HG02870 (cell line): ENCODE data around the gene PTCD1.

Source experiments
- ATAC-seq: cut with Tn5 transposase; IDR thresholded peaks from one replicate; pipeline ENCODE4 v1.9.1; 2021; ENCODE audit warnings: mild to moderate bottlenecking, moderate library complexity; ENCODE audit not compliant: unreplicated experiment

Gene PTCD1

GRCh38 chr7:99373091-99374066 lies 65.2 kb downstream of the PTCD1 start:
- no peak for ATAC-seq

DNA sequence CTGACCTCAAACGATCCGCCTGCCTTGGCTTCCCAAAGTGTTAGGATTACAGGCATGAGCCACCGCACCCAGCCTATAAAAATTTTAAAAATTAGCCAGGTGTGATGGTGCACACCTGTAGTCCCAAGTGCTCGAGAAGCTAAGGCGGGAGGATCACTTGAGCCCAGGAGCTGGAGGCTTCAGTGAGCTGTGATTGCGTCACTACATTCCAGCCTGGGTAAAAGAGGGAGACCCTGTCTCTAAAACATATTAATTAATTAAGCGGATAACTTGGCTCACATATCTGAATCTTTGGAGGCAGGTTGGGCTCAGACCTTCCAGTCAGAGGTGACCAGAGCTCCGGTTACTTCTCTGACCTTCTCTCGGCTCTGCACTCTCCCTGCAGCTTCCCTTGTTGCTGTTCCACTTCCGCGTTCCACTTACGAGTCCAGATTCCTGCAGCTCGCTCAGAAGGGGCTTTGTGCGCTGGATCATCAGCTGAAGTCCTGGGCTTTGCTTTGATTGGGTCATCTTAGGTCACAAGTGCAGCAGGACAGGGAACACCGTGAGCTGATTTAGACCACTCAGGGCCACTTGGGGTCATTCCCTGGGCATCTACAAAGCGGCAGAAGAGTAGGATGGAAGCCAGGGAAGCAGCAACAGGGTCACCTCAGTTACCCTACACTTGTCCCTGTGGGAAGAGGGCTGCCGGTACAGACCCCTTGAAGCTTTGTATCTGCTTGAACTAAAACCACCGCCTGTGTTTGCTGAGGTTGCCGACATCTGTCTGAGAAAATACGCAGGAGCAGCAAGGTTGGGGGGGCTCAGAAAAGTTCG lies 66.1 kb downstream of the PTCD1 start:
- no peak for ATAC-seq

DNA sequence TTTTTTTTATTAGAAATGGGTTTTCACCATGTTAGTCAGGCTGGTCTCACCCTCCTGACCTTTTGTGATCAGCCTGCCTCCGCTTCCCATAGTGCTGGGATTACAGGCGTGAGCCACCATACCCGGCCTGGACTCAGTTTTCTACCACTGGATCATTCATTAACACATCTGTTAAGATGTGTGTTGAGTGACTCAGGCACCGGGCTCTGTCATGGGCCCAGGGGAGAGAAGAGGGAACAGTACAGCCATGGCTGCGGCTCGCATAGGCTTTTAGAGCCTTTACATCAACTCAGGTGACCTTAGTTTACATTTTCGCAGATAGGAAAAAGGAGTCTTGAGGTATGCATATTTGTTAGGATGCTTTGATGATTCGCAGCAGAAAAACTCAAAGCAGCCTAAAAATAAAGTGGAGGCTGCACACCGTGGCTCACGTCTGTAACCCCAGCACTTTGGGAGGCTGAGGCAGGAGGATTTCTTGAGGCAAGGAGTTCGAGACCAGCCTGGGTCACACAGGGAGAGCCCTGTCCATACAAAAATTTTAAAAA lies 67.2 kb downstream of the PTCD1 start:
- ATAC-seq, result no peak

DNA sequence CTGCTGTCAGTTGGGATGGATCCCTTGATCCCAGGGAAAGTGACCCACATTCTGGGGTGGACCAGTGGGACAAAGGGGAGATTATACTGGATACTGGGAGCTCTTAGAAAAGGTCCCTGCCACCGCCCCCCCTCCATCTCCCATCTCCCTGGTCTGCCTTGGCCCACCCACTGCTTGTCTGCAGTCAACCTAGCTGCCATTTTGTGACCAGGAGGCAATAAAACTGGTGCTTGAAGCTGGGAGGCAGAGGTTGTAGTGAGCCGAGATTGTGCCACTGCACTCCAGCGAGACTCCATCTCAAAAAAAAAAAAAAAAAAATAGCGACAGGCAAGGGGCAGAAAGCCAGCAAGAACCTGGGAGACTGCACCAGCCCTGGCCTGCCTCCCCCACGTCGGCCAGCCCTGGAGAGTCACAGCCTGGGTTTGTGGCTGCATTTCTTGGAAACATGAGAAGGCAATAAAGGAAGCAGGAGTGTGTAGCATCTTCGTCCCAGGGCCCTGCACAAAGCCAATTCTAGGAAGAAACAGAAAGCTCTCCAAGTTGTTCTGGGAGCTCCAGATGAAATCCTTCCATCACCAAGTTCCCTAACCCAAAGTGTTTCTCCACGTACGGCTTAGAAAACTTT lies 68.7 kb downstream of the PTCD1 start:
- no peak for ATAC-seq

DNA sequence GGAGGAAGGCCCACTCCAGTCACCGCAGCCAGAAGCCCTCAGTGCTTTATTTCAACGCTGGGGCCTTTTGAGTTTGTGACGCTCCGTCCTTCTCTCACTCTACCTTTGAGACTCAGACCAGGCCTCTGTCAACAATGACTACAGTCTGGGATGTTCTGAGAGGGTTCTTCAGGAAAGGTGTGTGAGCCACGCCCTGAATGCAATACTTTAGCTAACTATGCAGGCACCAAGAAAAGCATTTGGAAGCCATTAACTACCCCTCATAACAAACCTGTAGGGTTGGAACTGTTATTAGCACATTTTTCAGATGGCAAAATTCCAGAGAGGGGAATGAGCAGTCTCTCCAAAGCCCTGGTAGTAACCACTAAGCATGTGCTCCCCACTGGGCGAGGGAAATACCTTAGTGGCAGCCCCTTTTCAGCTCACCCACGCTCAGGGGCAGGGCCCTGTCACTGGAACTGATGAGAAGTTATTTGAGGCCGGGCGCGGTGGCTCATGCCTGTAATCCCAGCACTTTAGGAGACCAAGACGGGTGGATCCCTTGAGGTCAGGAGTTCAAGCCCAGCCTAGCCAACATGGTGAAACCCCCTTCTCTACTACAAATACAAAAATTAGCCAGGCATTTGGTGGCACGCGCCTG lies 69.7 kb downstream of the PTCD1 start:
- ATAC-seq, result no peak
